Suprapubic skin (tissue), 4 donors: ENCODE data around the gene FSCN2. TPM values are rescaled to one million over a fixed set of nuclear protein-coding genes. Genes with fewer than 3 reads are reported as not detected.

ENCODE experiments used
- DNase-seq, 2 donors: peaks; one replicate each; pipeline ENCODE4 v3.0.0-alpha.2; 2019; ENCODE audit warnings: low spot score in 2 of 2
- H3K27ac ChIP-seq: fragments of 200-600 bp; sonication (generic); one replicate; pipeline ENCODE4 v1.5.1; 2019
- H3K27me3 ChIP-seq: fragments of 200-600 bp; sonication (generic); one replicate; pipeline ENCODE4 v1.5.1; 2019
- H3K36me3 ChIP-seq: fragments of 200-600 bp; sonication (generic); one replicate; pipeline ENCODE4 v1.5.1; 2019
- H3K4me1 ChIP-seq: fragments of 200-600 bp; sonication (generic); one replicate; pipeline ENCODE4 v1.5.1; 2019
- H3K4me3 ChIP-seq: fragments of 200-600 bp; sonication (generic); one replicate; pipeline ENCODE4 v1.5.1; 2019; ENCODE audit warnings: mild to moderate bottlenecking
- H3K9me3 ChIP-seq: fragments of 200-600 bp; sonication (generic); one replicate; pipeline ENCODE4 v1.5.1; 2019
- CTCF ChIP-seq, 2 donors: fragments of 200-600 bp in 1 of 2; fragments of 450-650 bp in 1 of 2; sonication (generic) in 1 of 2; IDR thresholded peaks; one replicate each; pipeline ENCODE4 v1.5.1; 2016 to 2019; ENCODE audit warnings: antibody characterized with exemption in 2 of 2, mild to moderate bottlenecking in 1 of 2, moderate library complexity in 1 of 2
- EP300 ChIP-seq: sonication (generic); formaldehyde crosslinking; IDR thresholded peaks from one replicate; pipeline ENCODE4 v1.6.1; 2017; ENCODE audit warnings: antibody characterized with exemption
- POLR2A ChIP-seq, 2 donors: fragments of 450-650 bp; IDR thresholded peaks; one replicate each; pipeline ENCODE4 v1.6.1; 2017; ENCODE audit warnings: antibody characterized with exemption in 2 of 2, mild to moderate bottlenecking in 2 of 2, moderate library complexity in 2 of 2
- POLR2AphosphoS5 ChIP-seq, 3 donors: sonication (generic); formaldehyde crosslinking; IDR thresholded peaks; one replicate each; pipeline ENCODE4 v1.6.1; 2017; ENCODE audit warnings: antibody characterized with exemption in 3 of 3
- whole genome bisulfite sequencing: methylation state at CpG from one replicate; pipeline ENCODE4 v1.1.5; 2018; 5-methylcytosine and 5-hydroxymethylcytosine counted together
- total RNA-seq, 4 donors: library from RNA; depleted of rRNA; stranded (reverse); fragments of >200 nt; gene quantifications; one replicate each; pipeline ENCODE4 v1.1.0, GENCODE V29; 2016

Gene FSCN2
- total RNA-seq, 4 donors from 2014 or later: 0.52 to 4.7 (median 3.3) TPM

- 4% methylated on average over 8 of the region's 8 CpGs for WGBS
- Histone ChIP-seq H3K27ac (peak overlapping the region; percentile 37), H3K36me3 (peaks cover 85% of the 10 kb centered on the region), H3K27me3 (no peaks in the 10 kb centered on the region), H3K4me1 (peaks cover 23% of the 10 kb centered on the region), H3K9me3 (no peaks in the 10 kb centered on the region), H3K4me3 (peak overlapping the region; percentile 18)
- no peak for DNase-seq
- TF ChIP-seq POLR2AphosphoS5 (IDR thresholded peaks at IDR 0.05) (no peak), EP300 (no peak), POLR2A (IDR thresholded peaks at IDR 0.05) (no peak), CTCF (IDR thresholded peaks at IDR 0.05) (no peak)
Observed at GRCh38 chr17:81566461-81567126, 38.4 kb downstream of the FSCN2 start.

GRCh38 chr17:81567191-81567590 lies 39.0 kb downstream of the FSCN2 start:
- DNase-seq: no peak
- Histone ChIP-seq H3K4me1 (peaks cover 23% of the 10 kb centered on the region), H3K36me3 (peaks cover 86% of the 10 kb centered on the region), H3K27ac (peak overlapping the region; percentile 37), H3K9me3 (no peaks in the 10 kb centered on the region), H3K27me3 (no peaks in the 10 kb centered on the region), H3K4me3 (peak overlapping the region; percentile 18)
- TF ChIP-seq EP300: no peak
- no peak for TF ChIP-seq CTCF (IDR thresholded peaks at IDR 0.05)
- TF ChIP-seq POLR2AphosphoS5 (IDR thresholded peaks at IDR 0.05): no peak
- no peak for TF ChIP-seq POLR2A (IDR thresholded peaks at IDR 0.05)
- 65% methylated on average over 4 of the region's 4 CpGs for WGBS

- TF ChIP-seq EP300 (no peak), POLR2AphosphoS5 (IDR thresholded peaks at IDR 0.05) (no peak), POLR2A (IDR thresholded peaks at IDR 0.05) (no peak), CTCF (IDR thresholded peaks at IDR 0.05) (no peak)
- no peaks in the 10 kb centered on the region for H3K9me3 ChIP-seq
- no peak overlapping the region for H3K27ac ChIP-seq
- no peak overlapping the region for H3K4me3 ChIP-seq
- H3K27me3 ChIP-seq: no peaks in the 10 kb centered on the region
- peaks cover 23% of the 10 kb centered on the region for H3K4me1 ChIP-seq
- DNase-seq: no peak
- 93% methylated on average over 10 of the region's 10 CpGs for WGBS
- peaks cover 79% of the 10 kb centered on the region for H3K36me3 ChIP-seq
Observed at GRCh38 chr17:81568416-81568815, 40.2 kb downstream of the FSCN2 start.

GRCh38 chr17:81569986-81570514 lies 41.9 kb downstream of the FSCN2 start:
- Histone ChIP-seq H3K27ac (no peak overlapping the region), H3K27me3 (no peaks in the 10 kb centered on the region), H3K9me3 (no peaks in the 10 kb centered on the region), H3K36me3 (peaks cover 64% of the 10 kb centered on the region), H3K4me3 (no peak overlapping the region), H3K4me1 (peaks cover 23% of the 10 kb centered on the region)
- 96% methylated on average over 9 of the region's 18 CpGs for WGBS
- TF ChIP-seq EP300 (no peak), POLR2AphosphoS5 (IDR thresholded peaks at IDR 0.05) (no peak), CTCF (IDR thresholded peaks at IDR 0.05) (no peak), POLR2A (IDR thresholded peaks at IDR 0.05) (no peak)
- no peak for DNase-seq

- H3K27me3 ChIP-seq: no peaks in the 10 kb centered on the region
- no peaks in the 10 kb centered on the region for H3K9me3 ChIP-seq
- H3K36me3 ChIP-seq: peaks cover 62% of the 10 kb centered on the region
- H3K27ac ChIP-seq: no peak overlapping the region
- H3K4me3 ChIP-seq: no peak overlapping the region
- TF ChIP-seq EP300 (no peak), CTCF (IDR thresholded peaks at IDR 0.05) (no peak), POLR2A (IDR thresholded peaks at IDR 0.05) (no peak), POLR2AphosphoS5 (IDR thresholded peaks at IDR 0.05) (no peak)
- 88% methylated on average over 9 of the region's 11 CpGs for WGBS
- H3K4me1 ChIP-seq: peaks cover 21% of the 10 kb centered on the region
- DNase-seq: no peak
Observed at GRCh38 chr17:81570964-81571363, 42.8 kb downstream of the FSCN2 start.
